ENCODE data around the gene PFAS. TPM values are rescaled to one million over a fixed set of nuclear protein-coding genes. Genes with fewer than 3 reads are reported as not detected.

Gene PFAS
- total and polyA plus RNA-seq, 2 of the 8 experiments (the other 6 are each of a cell fraction or from before 2014, with no cell fraction given), result 88.4 to 248 TPM

DNA sequence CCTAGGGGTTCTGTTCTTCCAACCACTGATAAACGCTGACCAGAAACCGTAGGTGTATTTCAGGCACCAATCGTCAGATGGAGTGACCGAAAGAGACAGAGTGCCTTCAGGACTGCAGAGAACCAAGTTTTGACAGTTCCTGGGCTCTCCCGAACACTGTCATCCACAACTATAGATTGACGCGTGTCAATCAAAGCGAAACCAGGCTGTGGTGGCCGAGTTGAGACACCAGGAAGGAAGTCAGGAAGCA is 26.8 kb upstream of the PFAS start:
- no peak overlapping the region for H4K8ac ChIP-seq (ENCODE audit: extremely low read depth, insufficient read depth, low read length)
- H4K5ac ChIP-seq (ENCODE audit: insufficient read length, low read depth, low read length), result no peak overlapping the region
- no peak overlapping the region for H2BK20ac ChIP-seq (ENCODE audit: low read length)
- no peak overlapping the region for H3K18ac ChIP-seq (ENCODE audit: extremely low read depth, low read length)
- no peak overlapping the region for H3K23ac ChIP-seq (ENCODE audit: insufficient read length)
- H3K9me3 ChIP-seq (ENCODE audit: insufficient read depth in 2 of 2, low read depth in 1 of 2, low read length in 1 of 2), result no peaks in the 10 kb centered on the region
- H2BK5ac ChIP-seq (ENCODE audit: low read depth, low read length), result no peak overlapping the region
- no peak overlapping the region for H3K27ac ChIP-seq (ENCODE audit: low read depth, low read length)
- peak overlapping the region; percentile 67 to 97 (median 88) for H3K4me3 ChIP-seq (ENCODE audit: extremely low read depth in 1 of 4, insufficient read depth in 2 of 4, low read depth in 3 of 4, low read length in 4 of 4)
- DNase-seq (ENCODE audit: low read depth in 1 of 2, low spot score in 2 of 2) (peak in 1 of 2 experiments; percentile 27), FAIRE-seq (no peak)
- H2BK12ac ChIP-seq (ENCODE audit: low read depth, low read length), result no peak overlapping the region
- peaks cover 19% of the 10 kb centered on the region for H3K23me2 ChIP-seq (ENCODE audit: low read depth, low read length)
- H3K79me2 ChIP-seq (ENCODE audit: control insufficient read depth in 1 of 2, insufficient read depth in 2 of 2, low read length in 2 of 2), result no peaks in the 10 kb centered on the region
- peak overlapping the region; percentile 89 to 96 for H3K4me2 ChIP-seq (ENCODE audit: insufficient read depth in 1 of 2, low read depth in 2 of 2, low read length in 2 of 2)
- TF ChIP-seq SIN3A (conservative IDR thresholded peaks at IDR 0.05 in 1 of 2, IDR thresholded peaks at IDR 0.05 in 1 of 2; ENCODE audit: low read depth in 1 of 2, low read length in 2 of 2) (peak in 1 of 2 experiments; percentile 78; a peak in 2 of 4 replicates), ASH2L (IDR thresholded peaks at IDR 0.05; ENCODE audit: low read length) (peak; percentile 17), SAP30 (IDR thresholded peaks at IDR 0.05; ENCODE audit: insufficient read depth, insufficient replicate concordance, low read length) (peak; percentile 68), NRF1 (IDR thresholded peaks at IDR 0.05; ENCODE audit: low read depth, low read length) (no peak)
- H3K27me3 ChIP-seq (replicated peaks in 1 of 4; ENCODE audit: control insufficient read depth in 3 of 4, extremely low read depth in 1 of 4, insufficient read depth in 3 of 4, low read length in 3 of 4), result no peaks in the 10 kb centered on the region
- no peak overlapping the region for H2AFZ ChIP-seq (ENCODE audit: low read length)
- H3K79me1 ChIP-seq (ENCODE audit: low read depth, low read length), result no peaks in the 10 kb centered on the region
- POLR2A ChIA-PET (ENCODE audit: partially characterized antibody), result interaction anchor here (1.1 to 53.4 kb wide), 14 partner anchors 13 to 535 kb away, joined by 3 to 1521 read pairs (median 6); partner anchors contain the start of genes AURKB, BORCS6, CTC1 and PFAS
- H3K4ac ChIP-seq (replicated peaks; ENCODE audit: insufficient read length, low read depth, low read length), result no peak overlapping the region
- WGBS, 2 experiments (ENCODE audit: extremely low coverage in 1 of 2, insufficient coverage in 1 of 2, insufficient read length in 1 of 2, insufficient replicate concordance in 2 of 2, low coverage in 1 of 2, low lambda C conversion rate in 2 of 2, missing lambda C conversion rate in 1 of 2), result 4% methylated on average over 9 of the region's 9 CpGs; no CpG with 5 or more reads in 1 of the 2 experiments
- H3K36me3 ChIP-seq (ENCODE audit: control insufficient read depth in 2 of 4, insufficient read depth in 4 of 4, low read length in 3 of 4), result 0 out of 8 replicates have a peak, but pooled peaks cover 0 to under 1% (median 0%) of the 10 kb centered on the region in 4 experiments
- H4K91ac ChIP-seq (replicated peaks; ENCODE audit: insufficient read length, low read length), result no peak overlapping the region
- CTCF ChIA-PET (ENCODE audit: partially characterized antibody), result interaction anchor here (0.9 to 4.1 kb wide), 7 partner anchors 13 to 161 kb away, joined by 3 to 26 read pairs (median 3); no protein-coding TSS in a partner anchor
- H3K4me1 ChIP-seq (replicated peaks in 1 of 4; ENCODE audit: control insufficient read depth in 3 of 4, insufficient read depth in 4 of 4, low read length in 3 of 4), result peaks cover 0 to 13% (median 2%) of the 10 kb centered on the region in 4 experiments; a peak in 4 of 7 replicates
- no peak overlapping the region for H2BK15ac ChIP-seq (ENCODE audit: low read length)
- peak overlapping the region in 1 of 4 experiments; percentile 31; a peak in 1 of 7 replicates for H3K9ac ChIP-seq (replicated peaks in 1 of 4; ENCODE audit: extremely low read depth in 1 of 4, low read depth in 3 of 4, low read length in 3 of 4)
- no peak overlapping the region for H2AK5ac ChIP-seq (ENCODE audit: low read depth, low read length)
- no peak overlapping the region for H3K14ac ChIP-seq (ENCODE audit: insufficient read length)
- peaks cover 2% of the 10 kb centered on the region in 2 experiments for H4K20me1 ChIP-seq (replicated peaks in 1 of 2; ENCODE audit: control insufficient read depth in 1 of 2, insufficient read depth in 2 of 2, low read length in 2 of 2)
- no peak overlapping the region for H3K56ac ChIP-seq (replicated peaks; ENCODE audit: insufficient read length, low read depth, low read length)
- H2BK120ac ChIP-seq (replicated peaks; ENCODE audit: low read depth, low read length), result no peak overlapping the region
